Memory B cell (primary cell): ENCODE results near the gene PRKCZ.
A peak's percentile ranks its signal among the peaks of the same experiment; 100 is the strongest.
"Not testable (repeated sequence)": the region's sequence is repeated elsewhere in the genome, so short reads cannot be mapped to it uniquely, and the experiment has no call there.

Experiments
- ATAC-seq: fragments of 150-1000 bp; cut with Tn5 transposase; 2 replicates; pipeline ENCODE4 v1.10.0; 2021; ENCODE audit warnings: low read depth, mild to moderate bottlenecking, moderate library complexity
- DNase-seq, 2 donors: peaks; one replicate each; pipeline ENCODE4 v3.0.0; 2022; ENCODE audit warnings: low spot score in 2 of 2
- H3K27ac Mint-ChIP-seq: one replicate; pipeline ENCODE4 v1.8.0; 2022; ENCODE audit warnings: mild to moderate bottlenecking, moderate library complexity, mixed read lengths
- H3K27me3 Mint-ChIP-seq: one replicate; pipeline ENCODE4 v1.8.0; 2022; ENCODE audit warnings: mixed read lengths
- H3K36me3 Mint-ChIP-seq: one replicate; pipeline ENCODE4 v1.8.0; 2022; ENCODE audit warnings: mild to moderate bottlenecking, mixed read lengths
- H3K4me1 Mint-ChIP-seq: one replicate; pipeline ENCODE4 v1.8.0; 2022; ENCODE audit warnings: mixed read lengths
- H3K4me3 Mint-ChIP-seq: one replicate; pipeline ENCODE4 v1.8.0; 2022; ENCODE audit warnings: mild to moderate bottlenecking, moderate library complexity, mixed read lengths
- H3K9me3 Mint-ChIP-seq: one replicate; pipeline ENCODE4 v1.8.0; 2022; ENCODE audit warnings: mixed read lengths

PRKCZ gene

GRCh38 chr1:2133039-2133878, 83.0 kb downstream of the PRKCZ start:
- Mint-ChIP-seq H3K27ac (peak overlapping the region; percentile 92), H3K36me3 (peaks cover 2% of the 10 kb centered on the region), H3K4me1 (peaks cover 14% of the 10 kb centered on the region), H3K9me3 (no peaks in the 10 kb centered on the region), H3K4me3 (peak overlapping the region; percentile 87), H3K27me3 (no peaks in the 10 kb centered on the region)
- DNase-seq (peak; percentile 98), ATAC-seq (peak; percentile 89)

GRCh38 chr1:2133879-2134215, 83.6 kb downstream of the PRKCZ start:
- Mint-ChIP-seq H3K9me3 (no peaks in the 10 kb centered on the region), H3K27ac (no peak overlapping the region), H3K36me3 (peaks cover 2% of the 10 kb centered on the region), H3K4me3 (peak overlapping the region; percentile 87), H3K4me1 (peaks cover 14% of the 10 kb centered on the region), H3K27me3 (no peaks in the 10 kb centered on the region)
- DNase-seq: no peak
- ATAC-seq: no peak

- Mint-ChIP-seq H3K27ac (no peak overlapping the region), H3K9me3 (no peaks in the 10 kb centered on the region), H3K36me3 (peaks cover 2% of the 10 kb centered on the region), H3K27me3 (no peaks in the 10 kb centered on the region), H3K4me3 (peak overlapping the region; percentile 8), H3K4me1 (peaks cover 14% of the 10 kb centered on the region)
- DNase-seq: no peak
- ATAC-seq: no peak
Observed at GRCh38 chr1:2134266-2134620, 84.0 kb downstream of the PRKCZ start.

GRCh38 chr1:2134621-2135307, 84.6 kb downstream of the PRKCZ start:
- DNase-seq (no peak), ATAC-seq (no peak)
- Mint-ChIP-seq H3K9me3 (no peaks in the 10 kb centered on the region), H3K4me3 (no peak overlapping the region), H3K36me3 (peaks cover 2% of the 10 kb centered on the region), H3K27me3 (no peaks in the 10 kb centered on the region), H3K27ac (no peak overlapping the region), H3K4me1 (peaks cover 14% of the 10 kb centered on the region)

- Mint-ChIP-seq H3K4me3 (no peak overlapping the region), H3K27ac (no peak overlapping the region), H3K4me1 (peaks cover 18% of the 10 kb centered on the region), H3K9me3 (no peaks in the 10 kb centered on the region), H3K27me3 (no peaks in the 10 kb centered on the region), H3K36me3 (peaks cover 2% of the 10 kb centered on the region)
- ATAC-seq: no peak
- no peak for DNase-seq
Observed at GRCh38 chr1:2135441-2135841, 85.2 kb downstream of the PRKCZ start.

GRCh38 chr1:2135941-2136340, 85.7 kb downstream of the PRKCZ start:
- peaks cover 15% of the 10 kb centered on the region for H3K4me1 Mint-ChIP-seq
- DNase-seq (no peak), ATAC-seq (no peak)
- no peak overlapping the region for H3K27ac Mint-ChIP-seq
- H3K9me3 Mint-ChIP-seq: no peaks in the 10 kb centered on the region
- H3K27me3 Mint-ChIP-seq: no peaks in the 10 kb centered on the region
- H3K36me3 Mint-ChIP-seq: peaks cover 2% of the 10 kb centered on the region
- H3K4me3 Mint-ChIP-seq: peak overlapping the region; percentile 29

GRCh38 chr1:2136386-2137235, 86.4 kb downstream of the PRKCZ start:
- Mint-ChIP-seq H3K36me3 (peaks cover 2% of the 10 kb centered on the region), H3K4me1 (peaks cover 15% of the 10 kb centered on the region), H3K9me3 (no peaks in the 10 kb centered on the region), H3K27me3 (no peaks in the 10 kb centered on the region), H3K27ac (no peak overlapping the region), H3K4me3 (no peak overlapping the region)
- no peak for ATAC-seq
- no peak for DNase-seq

GRCh38 chr1:2137257-2138121, 87.3 kb downstream of the PRKCZ start:
- H3K27me3 Mint-ChIP-seq: no peaks in the 10 kb centered on the region
- peaks cover 2% of the 10 kb centered on the region for H3K36me3 Mint-ChIP-seq
- peaks cover 15% of the 10 kb centered on the region for H3K4me1 Mint-ChIP-seq
- H3K4me3 Mint-ChIP-seq: no peak overlapping the region
- DNase-seq (no peak), ATAC-seq (no peak)
- H3K9me3 Mint-ChIP-seq: no peaks in the 10 kb centered on the region
- no peak overlapping the region for H3K27ac Mint-ChIP-seq

- H3K9me3 Mint-ChIP-seq, H3K4me3 Mint-ChIP-seq, H3K4me1 Mint-ChIP-seq, H3K27me3 Mint-ChIP-seq, H3K36me3 Mint-ChIP-seq, H3K27ac Mint-ChIP-seq, ATAC-seq, DNase-seq: not testable (repeated sequence)
Observed at GRCh38 chr1:2139156-2139555, 88.9 kb downstream of the PRKCZ start.

- peaks cover 7% of the 10 kb centered on the region for H3K4me1 Mint-ChIP-seq
- no peaks in the 10 kb centered on the region for H3K9me3 Mint-ChIP-seq
- H3K27me3 Mint-ChIP-seq: no peaks in the 10 kb centered on the region
- ATAC-seq: no peak
- no peak overlapping the region for H3K27ac Mint-ChIP-seq
- DNase-seq: no peak
- H3K36me3 Mint-ChIP-seq: peaks cover 2% of the 10 kb centered on the region
- no peak overlapping the region for H3K4me3 Mint-ChIP-seq
Observed at GRCh38 chr1:2141025-2141424, 90.8 kb downstream of the PRKCZ start.

- Mint-ChIP-seq H3K9me3 (no peaks in the 10 kb centered on the region), H3K27ac (no peak overlapping the region), H3K4me3 (no peak overlapping the region), H3K4me1 (peaks cover 7% of the 10 kb centered on the region), H3K36me3 (peaks cover 2% of the 10 kb centered on the region), H3K27me3 (no peaks in the 10 kb centered on the region)
- DNase-seq (no peak), ATAC-seq (no peak)
Observed at GRCh38 chr1:2143814-2144500, 93.7 kb downstream of the PRKCZ start.

GRCh38 chr1:2144501-2145090, 94.4 kb downstream of the PRKCZ start:
- H3K4me1 Mint-ChIP-seq: peaks cover 6% of the 10 kb centered on the region
- DNase-seq: no peak
- H3K4me3 Mint-ChIP-seq: no peak overlapping the region
- H3K36me3 Mint-ChIP-seq: peaks cover 2% of the 10 kb centered on the region
- no peak overlapping the region for H3K27ac Mint-ChIP-seq
- no peaks in the 10 kb centered on the region for H3K9me3 Mint-ChIP-seq
- H3K27me3 Mint-ChIP-seq: no peaks in the 10 kb centered on the region
- no peak for ATAC-seq
